Astrocyte of the cerebellum (primary cell): ENCODE measurements around the gene TOR1AIP1.

Experiments used
- DNase-seq: peaks from one replicate; pipeline ENCODE4 v3.0.0-alpha.2; 2011; ENCODE audit warnings: low read depth
- H3K4me3 ChIP-seq: 2 replicates; pipeline ENCODE4 v1.5.1; 2011; ENCODE audit warnings: mild to moderate bottlenecking, low read depth, low read length, moderate library complexity
- CTCF ChIP-seq: IDR thresholded peaks from 2 replicates; pipeline ENCODE4 v1.5.1; 2012; ENCODE audit warnings: low read length, low read depth, moderate library complexity, mild to moderate bottlenecking; ENCODE audit errors: missing control alignments
- in situ Hi-C: cut with HindIII; loops from 2 replicates; pipeline ENCODE4 v1.10.0; 2017; ENCODE audit warnings: low sequenced_read_pairs

TOR1AIP1 gene

GRCh38 chr1:179924268-179924667 lies 42.2 kb downstream of the TOR1AIP1 start:
- in situ Hi-C loops = no loop called here
- H3K4me3 ChIP-seq = no peak overlapping the region
- DNase-seq = no peak
- no peak for TF ChIP-seq CTCF

GRCh38 chr1:179925302-179925701 lies 43.2 kb downstream of the TOR1AIP1 start:
- DNase-seq = no peak
- in situ Hi-C loops = no loop called here
- TF ChIP-seq CTCF = no peak
- H3K4me3 ChIP-seq = no peak overlapping the region

- no peak for DNase-seq
- no peak overlapping the region for H3K4me3 ChIP-seq
- in situ Hi-C loops = no loop called here
- no peak for TF ChIP-seq CTCF
These were observed 44.1 kb downstream of the TOR1AIP1 start for GRCh38 chr1:179925922-179926849.

- H3K4me3 ChIP-seq = no peak overlapping the region
- in situ Hi-C loops = no loop called here
- DNase-seq = no peak
- TF ChIP-seq CTCF = no peak
These were observed 44.7 kb downstream of the TOR1AIP1 start for GRCh38 chr1:179926850-179927205.

GRCh38 chr1:179929955-179930798 lies 48.1 kb downstream of the TOR1AIP1 start:
- TF ChIP-seq CTCF = no peak
- in situ Hi-C loops = no loop called here
- peak; percentile 5 for DNase-seq

GRCh38 chr1:179930867-179931266 lies 48.8 kb downstream of the TOR1AIP1 start:
- no peak for TF ChIP-seq CTCF
- no peak overlapping the region for H3K4me3 ChIP-seq
- in situ Hi-C loops = no loop called here
- DNase-seq = no peak

More at GRCh38 chr1:179929955-179930798, 48.1 kb downstream of the TOR1AIP1 start:
- no peak overlapping the region for H3K4me3 ChIP-seq
